Activated CD4-positive, alpha-beta T cell treated with anti-CD3 and anti-CD28 coated beads, Interleukin-2, amount 10 ng/mL, durations not matched to agents 7 days and 5 days (primary cell): ENCODE results near the gene ATRAID. TPM values are rescaled to one million over a fixed set of nuclear protein-coding genes. Genes with fewer than 3 reads are reported as not detected.
A peak's percentile ranks its signal among the peaks of the same experiment; 100 is the strongest.
"Not testable (repeated sequence)": the region's sequence is repeated elsewhere in the genome, so short reads cannot be mapped to it uniquely, and the experiment has no call there.

Experiments
- CTCF ChIA-PET: fragments of 350-600 bp; sonication (Branson Sonifier 250); formaldehyde crosslinking; loops from one replicate; lab custom pipeline; 2021; ENCODE audit warnings: antibody characterized with exemption; lab: Charles Lee
- POLR2A ChIA-PET: fragments of 350-600 bp; sonication (Branson Sonifier 250); formaldehyde crosslinking; loops from one replicate; lab custom pipeline; 2021; ENCODE audit warnings: antibody characterized with exemption; lab: Charles Lee
- DNase-seq: peaks from one replicate; pipeline ENCODE4 v3.0.0-alpha.2; 2020
- H3K27ac Mint-ChIP-seq: one replicate; pipeline ENCODE4 v1.8.0; 2021; ENCODE audit warnings: mild to moderate bottlenecking, moderate library complexity, mixed read lengths
- H3K27me3 Mint-ChIP-seq: one replicate; pipeline ENCODE4 v1.8.0; 2021; ENCODE audit warnings: mixed read lengths
- H3K36me3 Mint-ChIP-seq: one replicate; pipeline ENCODE4 v1.8.0; 2021; ENCODE audit warnings: low read depth, mixed read lengths
- H3K4me1 Mint-ChIP-seq: one replicate; pipeline ENCODE4 v1.8.0; 2021; ENCODE audit warnings: mixed read lengths
- H3K4me3 Mint-ChIP-seq: one replicate; pipeline ENCODE4 v1.8.0; 2021; ENCODE audit warnings: mild to moderate bottlenecking, moderate library complexity, mixed read lengths
- H3K9me3 Mint-ChIP-seq: one replicate; pipeline ENCODE4 v1.8.0; 2021; ENCODE audit warnings: mixed read lengths
- total RNA-seq, 2 experiments: library from RNA; stranded (reverse); gene quantifications; one replicate each; pipeline ENCODE4 v1.2.3, GENCODE V29; 2021

Gene ATRAID, protein sequence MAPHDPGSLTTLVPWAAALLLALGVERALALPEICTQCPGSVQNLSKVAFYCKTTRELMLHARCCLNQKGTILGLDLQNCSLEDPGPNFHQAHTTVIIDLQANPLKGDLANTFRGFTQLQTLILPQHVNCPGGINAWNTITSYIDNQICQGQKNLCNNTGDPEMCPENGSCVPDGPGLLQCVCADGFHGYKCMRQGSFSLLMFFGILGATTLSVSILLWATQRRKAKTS
- total RNA-seq: 10 to 100 TPM; 72.5 to 81.8 TPM

GRCh38 chr2:27211943-27212625, at the start of gene ATRAID, which contains the start of gene SLC5A6:
Gene ATRAID, plus strand, starts transcription at chr2:27212041. Its CDS starts 328 bp downstream, at chr2:27212369.
Gene SLC5A6, minus strand, starts transcription at chr2:27212268. Its CDS starts 4,618 bp downstream, at chr2:27207650.
- CTCF ChIA-PET: no interaction called here

GRCh38 chr2:27162151-27163121, 49.4 kb upstream of the ATRAID start:
- H3K4me3 Mint-ChIP-seq: no peak overlapping the region
- ChIA-PET CTCF (no interaction called here), POLR2A (no interaction called here)

More at GRCh38 chr2:27211943-27212625, at the start of gene ATRAID, which contains the start of gene SLC5A6:
- Mint-ChIP-seq H3K36me3 (peaks cover 30% of the 10 kb centered on the region), H3K4me3 (peak within 1 kb of the TSS; percentile 95), H3K9me3 (no peaks in the 10 kb centered on the region), H3K27me3 (no peaks in the 10 kb centered on the region), H3K4me1 (peaks cover 53% of the 10 kb centered on the region), H3K27ac (peak within 1 kb of the TSS; percentile 100)
- POLR2A ChIA-PET: interaction anchor here (1.4 kb wide), 1 partner anchor 78 kb away, joined by 3 read pairs; the partner anchor contains the start of gene PREB
- DNase-seq: peak; percentile 90

DNA sequence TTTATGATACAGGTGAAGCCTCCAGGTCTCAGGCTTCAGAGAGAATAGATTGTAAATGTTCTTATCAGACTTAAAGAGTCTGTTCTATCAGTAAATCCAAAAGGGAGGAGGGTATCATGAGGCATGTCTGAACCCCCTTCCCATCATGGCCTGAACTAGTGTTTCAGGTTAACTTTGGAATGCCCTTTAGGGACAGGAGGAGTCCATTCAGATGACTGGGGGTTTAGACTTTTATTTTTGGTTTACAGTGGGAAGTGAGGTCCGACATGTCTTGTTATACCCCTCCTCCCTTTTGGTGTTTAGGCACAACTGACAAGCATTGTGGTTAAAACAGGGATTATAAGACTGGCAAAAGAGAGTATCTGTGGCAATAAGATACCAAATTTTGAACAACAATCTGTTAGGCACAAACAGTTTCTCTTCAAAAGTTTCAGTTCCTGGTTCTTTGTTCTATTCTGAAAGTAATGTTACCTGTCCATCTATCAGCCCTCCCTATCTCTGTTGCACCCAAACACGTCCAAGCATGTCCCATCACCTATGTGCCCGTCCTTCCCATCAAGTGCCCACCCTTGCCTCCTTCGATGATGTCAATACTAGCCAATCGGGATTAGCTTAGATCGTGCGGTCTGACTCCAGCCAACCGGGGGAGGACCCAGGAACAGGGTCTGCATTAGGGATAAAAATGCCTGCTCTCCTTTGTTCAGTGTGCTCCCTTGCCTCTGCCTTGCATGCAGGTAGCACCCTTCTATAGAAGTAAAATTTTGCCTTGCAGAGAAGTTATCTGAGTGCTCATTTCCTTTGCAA, 46.7 kb upstream of the ATRAID start:
- ChIA-PET CTCF (no interaction called here), POLR2A (no interaction called here)
- no peaks in the 10 kb centered on the region for H3K9me3 Mint-ChIP-seq
- no peak overlapping the region for H3K4me3 Mint-ChIP-seq
- H3K36me3 Mint-ChIP-seq: no peaks in the 10 kb centered on the region
- no peak overlapping the region for H3K27ac Mint-ChIP-seq
- peaks cover 4% of the 10 kb centered on the region for H3K27me3 Mint-ChIP-seq
- DNase-seq: no peak
- H3K4me1 Mint-ChIP-seq: peaks cover 7% of the 10 kb centered on the region

More at GRCh38 chr2:27162151-27163121, 49.4 kb upstream of the ATRAID start:
- no peaks in the 10 kb centered on the region for H3K36me3 Mint-ChIP-seq
- no peaks in the 10 kb centered on the region for H3K9me3 Mint-ChIP-seq
- no peaks in the 10 kb centered on the region for H3K27me3 Mint-ChIP-seq
- no peak for DNase-seq
- no peak overlapping the region for H3K27ac Mint-ChIP-seq
- peaks cover 5% of the 10 kb centered on the region for H3K4me1 Mint-ChIP-seq

GRCh38 chr2:27170581-27171337, 41.1 kb upstream of the ATRAID start:
- H3K27ac Mint-ChIP-seq: no peak overlapping the region
- peaks cover 7% of the 10 kb centered on the region for H3K4me1 Mint-ChIP-seq
- ChIA-PET CTCF (interaction anchor here (0.6 to 1.9 kb wide), 14 partner anchors 10 to 1015 kb away, joined by 3 to 11 read pairs (median 3); no protein-coding TSS in a partner anchor), POLR2A (no interaction called here)
- H3K27me3 Mint-ChIP-seq: peaks cover 13% of the 10 kb centered on the region
- no peaks in the 10 kb centered on the region for H3K9me3 Mint-ChIP-seq
- H3K4me3 Mint-ChIP-seq: no peak overlapping the region
- no peak for DNase-seq
- H3K36me3 Mint-ChIP-seq: no peaks in the 10 kb centered on the region

DNA sequence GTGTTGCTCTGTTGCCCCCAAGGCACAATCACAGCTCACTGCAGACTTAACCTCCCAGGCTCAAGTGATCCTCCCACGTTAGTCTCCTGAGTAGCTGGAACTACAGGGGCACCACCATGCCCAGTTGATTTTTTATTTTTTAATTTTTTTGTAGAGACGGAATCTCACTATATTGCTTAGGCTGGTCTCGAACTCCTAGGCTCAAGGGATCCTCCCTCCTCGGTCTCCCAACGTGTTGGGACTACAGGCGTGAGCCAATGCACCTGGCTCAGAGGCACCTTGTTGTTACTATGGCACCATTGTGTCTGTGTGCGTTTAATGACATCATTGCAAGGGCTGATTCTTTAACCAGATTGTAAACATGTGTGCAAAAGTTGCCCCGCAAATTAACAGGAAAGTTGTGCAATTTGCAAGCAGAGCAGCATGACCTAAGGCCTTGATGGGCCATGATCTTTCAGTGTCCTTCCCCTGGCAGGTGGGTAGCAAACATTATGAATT, 40.4 kb upstream of the ATRAID start:
- no peaks in the 10 kb centered on the region for H3K9me3 Mint-ChIP-seq
- no peak overlapping the region for H3K27ac Mint-ChIP-seq
- peaks cover 17% of the 10 kb centered on the region for H3K27me3 Mint-ChIP-seq
- POLR2A ChIA-PET: no interaction called here
- peaks cover 7% of the 10 kb centered on the region for H3K4me1 Mint-ChIP-seq
- H3K4me3 Mint-ChIP-seq: no peak overlapping the region
- DNase-seq: no peak
- H3K36me3 Mint-ChIP-seq: no peaks in the 10 kb centered on the region
- CTCF ChIA-PET: interaction anchor here (0.6 to 1.9 kb wide), 4 partner anchors 108 to 1015 kb away, joined by 3 to 8 read pairs (median 3); no protein-coding TSS in a partner anchor

DNA sequence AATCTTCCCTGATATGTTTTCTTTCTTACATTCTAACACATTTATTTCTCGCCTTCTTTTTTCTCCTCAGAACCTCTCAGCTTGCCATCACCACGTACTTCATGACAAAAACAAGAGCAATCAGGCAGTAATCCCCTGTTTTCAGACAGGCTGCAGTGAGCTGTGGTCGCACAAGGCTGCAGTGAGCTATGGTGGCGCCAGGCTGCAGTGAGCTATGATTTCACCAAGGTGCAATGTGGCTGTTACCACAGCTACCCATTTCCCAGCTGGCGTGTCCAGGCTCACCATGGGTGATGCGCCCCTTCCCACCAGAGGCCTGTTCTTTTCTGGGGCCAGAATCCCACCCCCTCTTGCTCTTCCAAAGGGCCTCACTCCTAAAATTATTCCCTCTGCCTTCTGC, 37.2 kb upstream of the ATRAID start:
- Mint-ChIP-seq H3K36me3 (no peaks in the 10 kb centered on the region), H3K27me3 (peaks cover 32% of the 10 kb centered on the region), H3K27ac (no peak overlapping the region), H3K4me1 (peaks cover 4% of the 10 kb centered on the region), H3K9me3 (no peaks in the 10 kb centered on the region), H3K4me3 (no peak overlapping the region)
- ChIA-PET POLR2A (no interaction called here), CTCF (no interaction called here)
- no peak for DNase-seq

- Mint-ChIP-seq H3K27me3 (peaks cover 34% of the 10 kb centered on the region), H3K4me1 (peaks cover 2% of the 10 kb centered on the region), H3K4me3 (no peak overlapping the region), H3K27ac (no peak overlapping the region), H3K36me3 (no peaks in the 10 kb centered on the region), H3K9me3 (no peaks in the 10 kb centered on the region)
- CTCF ChIA-PET: no interaction called here
- DNase-seq: no peak
- POLR2A ChIA-PET: no interaction called here
Observed at GRCh38 chr2:27175330-27175729, 36.5 kb upstream of the ATRAID start.

GRCh38 chr2:27175781-27176180, 36.1 kb upstream of the ATRAID start:
- CTCF ChIA-PET: interaction anchor here (0.7 kb wide), 1 partner anchor 1312 kb away, joined by 3 read pairs; no protein-coding TSS in a partner anchor
- POLR2A ChIA-PET, H3K9me3 Mint-ChIP-seq, H3K4me1 Mint-ChIP-seq, H3K27ac Mint-ChIP-seq, DNase-seq, H3K36me3 Mint-ChIP-seq, H3K4me3 Mint-ChIP-seq: not testable (repeated sequence)
- peaks cover 34% of the 10 kb centered on the region for H3K27me3 Mint-ChIP-seq

DNA sequence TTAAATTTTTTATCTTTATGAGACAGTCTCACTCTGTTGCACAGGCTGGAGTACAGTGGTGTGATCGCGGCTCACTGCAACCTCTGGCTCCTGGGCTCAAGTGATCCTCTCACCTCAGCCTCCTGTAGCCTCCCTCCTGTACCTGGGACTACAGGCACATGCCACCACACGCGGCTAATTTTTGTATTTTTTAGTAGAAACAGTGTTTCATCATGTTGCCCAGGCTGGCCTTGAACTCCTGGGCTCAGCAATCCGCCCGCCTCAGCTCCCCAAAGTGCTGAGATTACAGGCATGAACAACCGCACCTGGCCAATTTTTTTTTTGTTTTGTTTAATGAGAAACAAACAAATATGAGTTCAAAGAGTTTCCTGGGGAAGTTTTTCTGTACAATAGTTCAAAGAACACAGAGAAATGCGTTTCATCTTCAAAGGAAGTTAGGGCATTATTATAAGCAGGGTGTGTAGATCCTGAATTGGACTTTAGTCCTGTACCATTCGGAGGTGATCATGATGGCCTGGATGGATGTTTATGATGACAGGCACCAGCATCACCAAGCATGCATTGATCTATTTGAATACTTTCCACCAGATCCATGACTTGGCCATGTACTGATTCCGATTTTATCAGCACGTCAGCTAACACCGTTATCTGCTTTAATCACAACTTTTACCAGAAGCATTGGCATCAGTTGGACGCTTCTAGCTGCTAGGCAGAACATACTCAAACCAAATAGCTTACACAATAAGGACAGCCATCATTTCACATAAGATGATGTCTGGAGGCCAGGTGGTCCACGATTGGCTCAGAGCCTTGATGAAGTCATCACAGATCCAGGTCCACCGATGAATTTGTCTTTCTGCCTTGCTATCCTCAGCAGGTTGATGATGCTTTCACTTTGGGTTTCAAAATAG, 34.1 kb upstream of the ATRAID start:
- no peak for DNase-seq
- ChIA-PET POLR2A (no interaction called here), CTCF (interaction anchor here (0.7 to 1.3 kb wide), 2 partner anchors 8 to 235 kb away, joined by 3 to 4 read pairs; no protein-coding TSS in a partner anchor)
- H3K27ac Mint-ChIP-seq: no peak overlapping the region
- peaks cover 2% of the 10 kb centered on the region for H3K4me1 Mint-ChIP-seq
- peaks cover 34% of the 10 kb centered on the region for H3K27me3 Mint-ChIP-seq
- H3K36me3 Mint-ChIP-seq: no peaks in the 10 kb centered on the region
- no peak overlapping the region for H3K4me3 Mint-ChIP-seq
- H3K9me3 Mint-ChIP-seq: no peaks in the 10 kb centered on the region

DNA sequence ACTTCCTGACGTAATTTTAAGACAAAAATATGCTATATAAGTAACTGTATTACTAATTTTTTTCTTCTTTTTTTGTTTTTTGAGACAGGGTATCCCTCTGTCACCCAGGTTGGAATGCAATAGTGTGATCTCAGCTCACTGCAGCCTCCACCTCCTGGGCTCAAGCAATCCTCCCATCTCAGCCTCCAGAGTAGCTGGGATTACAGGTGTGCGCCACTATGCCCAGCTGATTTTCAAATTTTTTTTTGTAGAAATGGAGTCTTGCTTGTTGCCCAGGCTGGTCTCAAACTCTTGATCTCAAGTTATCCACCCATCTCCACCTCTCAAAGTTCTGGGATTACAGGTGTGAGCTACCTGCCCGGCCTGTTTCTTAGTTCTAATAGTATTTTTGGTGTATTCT, 33.4 kb upstream of the ATRAID start:
- ChIA-PET CTCF (interaction anchor here (0.7 to 1.3 kb wide), 2 partner anchors 9 to 235 kb away, joined by 3 to 4 read pairs; no protein-coding TSS in a partner anchor), POLR2A (no interaction called here)
- Mint-ChIP-seq H3K27me3 (peaks cover 34% of the 10 kb centered on the region), H3K36me3 (no peaks in the 10 kb centered on the region), H3K27ac (no peak overlapping the region), H3K9me3 (no peaks in the 10 kb centered on the region), H3K4me3 (no peak overlapping the region), H3K4me1 (peaks cover 2% of the 10 kb centered on the region)
- no peak for DNase-seq
